HG02973 (cell line): ENCODE results near the gene PTPRM.
A peak's percentile ranks its signal among the peaks of the same experiment; 100 is the strongest.

Experiments used
- ATAC-seq: cut with Tn5 transposase; IDR thresholded peaks from one replicate; pipeline ENCODE4 v1.9.1; 2021; ENCODE audit warnings: moderate library complexity; ENCODE audit not compliant: unreplicated experiment

PTPRM gene

DNA sequence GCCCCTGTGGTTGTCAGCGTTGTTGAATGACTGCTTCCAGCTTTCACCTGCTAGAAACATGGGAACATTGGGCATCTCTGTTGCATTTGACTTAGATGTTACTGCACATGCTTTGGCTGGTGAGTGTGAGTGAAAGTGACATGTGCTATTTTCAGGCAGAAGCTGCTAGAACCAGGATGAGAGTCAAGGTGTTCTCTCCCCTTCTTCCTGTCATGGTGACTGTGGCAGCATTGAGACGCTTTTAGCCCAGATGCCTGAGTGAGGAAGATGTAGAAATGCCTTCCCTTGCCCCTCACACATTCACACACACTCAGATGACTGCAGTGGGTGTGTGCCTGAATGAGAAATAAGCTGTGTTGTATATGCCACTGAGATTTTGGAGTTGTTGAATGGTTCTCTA lies 220.2 kb downstream of the PTPRM start:
- ATAC-seq: no peak

DNA sequence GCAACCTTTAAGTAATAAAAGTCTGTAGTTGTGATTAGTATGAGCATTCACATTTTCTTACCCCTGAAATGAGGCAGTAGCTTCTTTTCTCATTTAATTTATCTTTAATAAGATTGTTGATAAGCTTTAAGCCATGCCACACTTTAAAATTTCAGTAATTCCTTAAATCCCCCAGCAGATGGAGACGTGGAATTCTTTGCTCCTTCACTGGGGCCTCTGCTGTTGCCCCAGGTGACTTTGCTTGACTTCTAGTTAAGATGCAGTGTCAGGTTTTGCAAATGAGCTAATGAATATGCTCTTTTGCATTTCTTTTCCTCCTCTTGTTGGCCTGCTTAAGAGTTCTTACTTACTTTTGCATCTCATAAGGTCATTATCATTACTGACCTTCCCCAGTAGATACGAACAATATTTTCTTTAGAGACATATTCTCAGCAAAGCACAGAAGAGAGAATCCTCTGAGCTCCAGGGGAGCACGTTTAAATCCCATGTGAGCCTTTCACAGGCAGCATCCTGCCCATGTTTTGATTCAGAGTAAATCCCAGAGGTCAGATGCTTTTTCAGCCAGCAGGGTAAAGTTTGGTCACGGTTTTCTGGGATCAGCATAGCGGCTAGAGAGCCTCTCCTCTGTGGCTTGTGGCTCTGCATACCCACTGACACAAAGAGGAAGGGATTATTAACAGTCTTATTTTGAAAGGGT lies 222.9 kb downstream of the PTPRM start:
- ATAC-seq: no peak

DNA sequence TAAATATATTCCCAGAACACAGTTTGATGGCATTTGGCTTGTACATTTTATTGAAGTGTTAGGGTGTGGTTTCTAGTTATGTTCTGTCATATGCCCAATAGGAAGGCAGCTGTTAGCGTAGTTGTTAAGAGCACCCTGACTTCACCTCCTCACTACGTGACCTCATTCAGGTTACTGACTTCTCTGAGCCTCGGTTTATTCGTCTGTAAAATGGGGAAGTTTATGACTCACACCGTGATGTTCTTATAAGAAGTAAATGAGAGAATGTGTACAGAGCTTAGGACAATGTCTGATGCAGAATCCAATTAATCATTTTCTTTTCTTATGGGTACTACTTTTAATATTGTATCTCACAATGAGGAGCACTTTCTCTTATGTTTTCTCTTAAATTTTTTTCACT lies 226.0 kb downstream of the PTPRM start:
- ATAC-seq: no peak

DNA sequence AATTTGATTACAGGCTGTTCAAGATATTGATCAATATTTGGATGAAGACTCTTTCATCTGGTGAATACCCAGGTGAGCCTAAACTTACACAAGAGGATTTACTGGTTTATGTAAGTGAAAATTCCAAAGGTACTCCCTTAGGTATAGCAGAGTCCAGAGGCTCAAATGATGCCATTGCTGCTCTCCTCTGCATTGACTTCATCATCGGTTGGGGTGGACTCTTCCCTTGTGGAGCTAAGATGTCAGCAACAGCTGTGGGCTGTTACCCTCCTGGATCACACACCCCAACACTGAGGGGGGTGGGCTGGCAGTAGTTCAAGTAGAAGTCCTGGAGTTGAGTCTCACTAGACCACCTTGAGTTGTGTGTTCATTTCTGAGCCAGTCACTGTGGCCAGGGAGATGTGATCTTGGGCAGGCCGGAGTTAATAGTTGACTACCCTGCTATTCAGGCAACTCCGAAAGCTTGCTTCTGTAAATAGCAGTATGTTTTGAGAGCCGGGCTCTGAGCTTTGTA lies 236.9 kb downstream of the PTPRM start:
- no peak for ATAC-seq

DNA sequence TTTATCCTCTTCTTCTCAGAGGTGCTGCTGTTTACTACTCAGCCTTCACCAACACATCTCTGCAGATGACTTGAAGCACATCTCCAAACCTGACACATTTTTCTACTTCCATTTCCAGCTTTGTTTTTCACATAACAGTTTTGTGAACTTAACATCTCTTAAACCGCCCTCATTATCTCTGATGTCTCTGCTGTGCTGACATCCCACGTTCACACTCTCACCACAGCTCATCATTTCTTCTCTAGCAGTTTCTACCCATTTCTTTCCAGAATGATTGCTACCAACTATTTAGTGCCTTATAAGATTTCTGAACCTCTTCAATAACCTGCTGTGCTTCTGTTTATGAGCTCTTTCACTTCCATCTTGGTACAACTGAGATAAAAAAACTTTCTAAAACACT lies 238.0 kb downstream of the PTPRM start:
- ATAC-seq: no peak

DNA sequence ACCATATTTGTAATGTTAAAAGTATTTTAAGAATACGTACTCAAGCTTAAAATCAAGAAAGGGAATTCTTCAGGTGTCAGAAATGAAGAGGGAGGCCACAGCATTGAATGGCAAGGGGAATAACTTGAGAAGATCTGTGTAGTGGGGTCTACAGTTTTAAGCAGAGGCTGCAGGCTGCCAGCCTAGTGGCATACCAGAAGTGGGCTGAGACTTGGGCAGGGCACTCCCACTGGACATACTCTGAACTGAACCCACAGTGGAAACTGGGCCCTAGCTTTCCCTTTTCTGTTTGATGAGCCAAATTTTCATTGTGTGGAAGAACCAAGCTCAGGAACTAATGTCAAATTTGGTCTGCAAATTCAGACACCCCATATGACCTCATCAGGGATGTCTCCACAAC lies 238.8 kb downstream of the PTPRM start:
- ATAC-seq: no peak

DNA sequence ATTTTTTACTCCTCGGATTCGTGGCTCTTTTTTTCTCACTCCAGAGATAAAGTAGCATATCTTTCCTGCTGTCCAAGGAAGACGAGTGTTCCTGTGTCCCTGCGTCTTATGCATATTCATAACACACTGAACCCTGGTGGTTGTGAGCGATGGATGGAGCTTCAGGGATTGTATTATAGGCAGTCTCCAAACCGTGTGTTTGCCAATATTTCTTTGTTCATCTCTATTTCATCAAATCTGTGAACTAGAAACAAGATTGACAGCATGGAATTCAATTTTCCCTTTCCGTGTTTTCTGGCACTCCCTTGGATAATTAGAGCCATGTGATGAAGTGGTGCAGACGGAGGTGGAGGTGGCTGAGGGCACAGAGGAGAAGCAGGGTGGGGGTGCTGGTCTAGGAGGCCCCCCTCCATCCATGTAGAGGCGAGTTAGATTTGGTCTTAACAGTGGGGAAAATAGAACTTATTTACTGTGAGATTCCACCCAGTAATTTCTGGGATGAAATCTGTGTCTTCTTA lies 240.9 kb downstream of the PTPRM start:
- ATAC-seq: no peak

DNA sequence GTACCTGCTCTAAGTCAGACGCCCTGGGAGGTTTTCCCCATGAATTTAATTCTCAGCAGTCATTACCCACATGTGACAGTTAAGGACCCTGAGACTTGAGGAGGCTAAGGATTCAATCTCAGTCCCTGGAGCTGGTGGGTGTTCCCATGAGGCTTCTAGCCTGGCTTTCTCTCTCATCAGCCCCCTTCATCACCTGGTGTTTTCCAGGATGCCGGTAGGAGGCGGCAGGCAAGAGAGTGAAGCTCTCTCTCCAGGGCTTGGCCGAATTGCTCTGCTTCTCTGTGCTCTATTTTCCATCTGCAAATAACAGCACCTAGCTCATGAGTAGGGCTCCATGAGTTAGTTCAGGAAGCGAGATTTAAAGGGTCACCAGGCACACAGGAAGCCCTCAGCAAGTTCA lies 241.9 kb downstream of the PTPRM start:
- ATAC-seq: no peak

DNA sequence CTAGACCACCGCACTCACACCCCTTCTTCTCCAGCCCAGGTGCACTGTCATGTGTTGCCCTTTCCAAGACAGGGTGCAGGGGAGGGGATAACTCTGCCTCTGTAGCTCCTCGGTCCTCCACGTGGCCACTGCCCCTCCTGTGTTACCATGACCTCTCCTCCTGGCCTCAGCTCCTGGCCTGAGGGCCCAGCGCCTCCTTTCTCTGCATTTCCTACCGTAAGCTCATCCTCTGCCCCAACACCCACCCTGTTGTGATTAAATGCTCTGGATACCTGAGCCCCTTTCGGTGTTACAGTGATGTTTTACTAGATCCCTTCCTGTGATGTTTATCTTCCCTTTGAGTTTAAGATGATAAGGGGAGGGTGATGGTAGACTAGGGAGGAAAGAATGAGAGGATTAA lies 242.3 kb downstream of the PTPRM start:
- no peak for ATAC-seq

DNA sequence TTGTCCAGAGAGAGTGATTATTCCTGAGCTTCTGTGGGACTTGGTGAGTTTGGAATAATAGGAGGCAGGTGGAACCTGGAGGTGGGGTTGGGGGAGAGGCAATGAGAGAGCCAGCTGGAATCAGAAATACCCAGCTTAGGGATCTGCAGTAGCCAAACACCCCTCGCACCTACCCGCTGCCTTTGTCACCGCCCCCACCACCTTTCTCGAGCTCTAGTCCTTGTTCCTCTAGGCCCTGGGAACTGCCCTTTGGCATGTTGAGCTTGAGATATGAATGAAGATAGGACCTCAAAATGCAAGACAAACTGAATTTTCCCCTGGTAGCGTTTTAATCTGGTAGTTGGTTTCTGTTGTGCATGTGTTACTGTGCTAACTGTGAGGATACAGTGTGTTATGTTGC lies 242.9 kb downstream of the PTPRM start:
- ATAC-seq: no peak

DNA sequence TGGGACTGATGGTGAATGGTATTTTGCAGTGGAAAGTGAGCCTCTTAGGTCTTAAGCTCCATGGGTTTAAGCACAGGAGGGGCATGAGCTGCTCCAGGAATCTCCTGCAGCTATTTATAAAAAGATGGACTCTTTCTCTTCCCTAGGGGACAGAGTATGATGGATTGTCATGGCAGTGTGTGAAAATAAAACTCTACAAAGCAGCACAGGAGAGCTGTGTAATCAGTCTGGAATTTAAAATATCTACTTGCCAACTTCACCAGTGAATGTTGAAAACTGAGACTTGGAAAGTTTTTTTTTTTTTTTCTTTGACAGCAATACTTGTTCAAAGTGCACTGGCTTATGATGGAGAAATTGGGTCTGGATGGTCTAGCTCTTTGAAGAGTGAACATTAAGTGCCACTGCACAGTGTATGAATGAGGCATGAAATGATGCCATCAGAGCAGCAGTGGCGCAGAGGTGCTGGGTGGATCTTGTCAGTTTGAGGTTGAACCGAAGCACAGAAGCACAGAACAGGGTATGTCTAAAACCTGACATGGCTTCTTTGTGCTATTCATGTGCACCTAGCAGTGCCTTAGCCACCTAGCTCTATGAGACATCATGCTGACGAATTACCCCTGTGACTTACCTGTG lies 245.4 kb downstream of the PTPRM start:
- no peak for ATAC-seq

DNA sequence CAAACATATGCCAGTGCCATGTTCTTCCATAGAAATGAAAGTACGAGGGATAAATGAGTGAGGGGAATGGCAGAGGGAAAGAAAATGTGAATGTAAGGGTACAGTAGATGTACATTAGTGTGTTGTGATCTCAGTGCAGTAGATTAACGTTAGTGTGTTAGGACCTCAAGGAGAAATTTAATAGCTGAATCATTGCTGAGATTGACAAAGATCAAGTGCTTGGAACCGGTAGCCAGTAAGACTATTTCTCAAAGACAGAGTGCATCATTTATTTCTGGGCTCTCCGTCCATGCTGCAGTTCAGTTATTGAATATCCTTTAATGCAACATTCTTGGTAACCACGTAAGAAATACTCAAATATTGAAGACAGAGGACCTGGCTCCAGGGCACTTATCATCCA lies 246.0 kb downstream of the PTPRM start:
- no peak for ATAC-seq

DNA sequence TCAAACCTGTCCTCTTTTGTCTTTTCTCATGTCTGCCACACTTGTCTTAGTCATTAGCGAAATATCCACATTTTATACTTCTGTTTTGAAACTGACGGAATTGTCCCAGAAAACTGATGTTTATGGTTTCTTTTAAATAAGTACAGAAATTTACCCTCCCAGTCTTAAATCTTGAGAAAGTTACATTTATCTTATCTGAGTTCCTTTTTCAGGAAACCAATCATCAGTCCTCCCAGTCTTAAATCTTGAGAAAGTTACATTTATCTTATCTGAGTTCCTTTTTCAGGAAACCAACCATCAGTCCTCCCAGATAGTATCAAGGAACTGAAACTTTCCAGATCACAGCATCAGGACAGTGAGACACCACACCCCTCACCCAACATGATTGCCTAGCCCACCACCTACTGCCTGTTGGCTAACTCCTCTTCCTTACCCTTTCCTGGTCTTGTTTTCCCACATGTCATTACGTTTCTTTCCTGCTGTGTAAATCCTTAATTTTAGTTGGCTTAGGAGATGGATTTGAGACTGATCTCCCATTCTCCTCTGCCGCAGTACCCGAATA lies 247.7 kb downstream of the PTPRM start:
- ATAC-seq: no peak

DNA sequence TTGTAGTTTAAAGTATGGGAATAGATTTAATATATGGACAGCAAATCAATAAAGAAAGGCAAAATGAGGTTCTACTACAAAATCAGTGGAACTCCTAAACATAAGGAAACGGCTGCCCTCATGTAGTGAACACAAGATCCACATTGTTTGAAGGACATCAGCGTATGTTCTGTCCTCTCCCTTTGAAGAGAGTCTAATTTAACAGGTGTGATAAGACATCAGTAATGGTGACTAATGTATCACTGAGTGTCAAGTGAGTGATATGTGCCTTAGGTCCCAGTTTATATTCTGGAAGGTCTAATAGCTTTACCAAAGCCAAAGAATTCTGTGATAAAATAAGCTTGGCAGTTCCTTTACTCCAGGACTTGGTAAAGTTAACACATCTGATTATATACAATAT lies 248.7 kb downstream of the PTPRM start:
- ATAC-seq: no peak

DNA sequence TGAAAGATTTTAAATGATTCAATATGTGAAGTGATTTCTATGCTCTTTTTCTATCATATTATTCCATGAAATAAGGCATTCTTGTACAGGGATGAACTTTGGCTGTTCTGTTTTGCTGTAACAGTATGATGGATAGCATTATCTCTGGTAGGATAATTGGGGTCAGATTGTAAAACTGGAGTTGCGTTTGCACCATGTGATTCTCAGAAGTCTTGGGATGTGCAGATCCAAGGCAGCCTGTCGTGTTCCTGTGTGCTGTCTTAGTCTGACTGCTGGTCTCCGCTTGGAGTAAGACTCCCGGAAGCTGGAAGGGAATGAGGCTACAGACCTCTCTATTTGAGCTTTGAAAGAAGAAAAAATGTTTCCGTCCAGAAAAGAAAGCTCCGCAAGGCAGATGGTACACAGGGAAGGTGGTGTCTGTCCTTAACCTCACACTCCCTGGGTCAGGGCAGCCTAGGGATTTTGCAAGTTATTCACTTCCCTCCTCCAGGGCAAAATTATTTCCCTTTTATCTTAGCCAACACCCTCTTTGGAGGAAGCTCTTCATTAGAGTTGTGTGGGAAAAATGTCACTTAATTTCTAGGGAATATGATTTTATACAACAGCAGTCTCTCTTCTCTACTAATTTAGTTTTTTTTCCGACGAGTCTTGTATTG lies 250.6 kb downstream of the PTPRM start:
- no peak for ATAC-seq

DNA sequence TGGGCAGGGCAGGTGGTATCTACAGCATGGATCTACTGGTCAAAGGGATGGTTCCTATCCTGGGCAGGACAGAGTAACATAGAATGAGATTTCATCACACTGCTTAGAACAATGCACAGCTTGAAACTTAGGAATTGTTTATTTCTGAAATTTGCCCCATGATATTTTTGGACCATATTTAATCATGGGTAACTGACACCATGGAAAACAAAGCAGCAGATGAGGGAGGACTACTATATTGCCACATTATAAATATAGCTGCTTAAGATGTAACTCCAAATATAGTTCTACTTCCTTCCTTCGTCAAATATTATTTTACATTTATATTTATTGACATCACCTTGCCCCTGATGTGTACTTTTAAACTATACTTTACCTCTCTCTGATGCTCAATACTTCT lies 254.7 kb downstream of the PTPRM start:
- ATAC-seq: no peak

DNA sequence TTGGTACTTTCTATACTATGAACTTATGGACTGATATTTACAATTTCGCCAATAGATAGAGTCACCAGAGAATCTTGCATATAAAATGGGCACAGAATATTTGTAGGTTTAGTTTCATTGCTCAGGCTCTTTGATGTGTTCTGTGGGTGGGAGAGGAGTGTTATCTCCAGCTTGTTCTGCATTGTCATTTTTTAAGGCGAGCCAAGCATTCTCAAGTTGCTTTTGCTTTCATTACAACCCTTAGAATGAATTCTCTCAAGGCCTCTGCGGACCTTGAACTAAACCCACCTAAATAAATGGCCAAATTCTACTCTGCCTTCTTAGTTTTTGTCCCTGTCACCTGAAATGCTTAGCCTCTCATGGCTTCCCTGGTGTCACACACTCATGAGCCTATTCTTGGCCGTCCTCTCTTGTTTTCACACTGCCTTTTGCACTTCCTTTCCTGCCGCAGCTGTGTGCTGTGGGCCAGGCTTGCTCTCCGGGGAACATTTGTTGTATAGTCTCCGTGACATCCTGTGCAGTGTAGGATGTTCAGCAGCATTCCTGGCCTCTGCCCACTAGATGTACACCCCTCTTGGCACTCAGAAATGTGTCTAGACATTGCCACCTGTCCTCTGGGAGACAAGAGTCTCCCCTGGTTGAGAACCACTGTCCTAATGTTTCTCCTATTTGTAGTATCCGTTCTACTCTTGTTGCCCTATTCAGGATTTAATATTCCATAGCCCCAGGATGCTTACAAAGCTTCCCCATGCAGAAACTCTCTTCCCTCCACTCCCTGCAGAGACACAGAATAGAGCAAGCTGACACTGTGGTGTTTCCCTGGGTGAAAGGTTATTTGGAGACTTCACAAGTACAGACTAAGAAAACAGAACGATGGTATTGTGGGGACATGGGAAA lies 255.6 kb downstream of the PTPRM start:
- no peak for ATAC-seq

DNA sequence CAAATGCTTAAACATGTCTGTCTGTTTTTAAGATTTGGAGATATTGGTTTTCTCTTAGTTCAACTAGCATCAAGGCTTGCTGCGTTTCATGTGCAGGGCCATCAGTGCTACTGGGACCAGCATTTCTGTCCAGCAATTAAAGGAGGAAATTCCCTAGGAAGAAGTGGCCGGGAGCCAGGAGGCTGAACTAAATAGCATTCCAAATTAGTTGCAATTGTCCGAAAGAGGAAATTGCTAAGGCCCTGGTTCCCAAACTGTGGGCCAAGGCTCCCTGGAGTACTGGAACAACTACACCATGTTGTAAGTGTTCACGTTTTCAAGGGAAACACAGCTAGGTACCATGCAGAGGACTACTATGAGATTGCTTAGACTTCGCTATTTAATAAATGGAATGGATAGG lies 257.9 kb downstream of the PTPRM start:
- no peak for ATAC-seq

DNA sequence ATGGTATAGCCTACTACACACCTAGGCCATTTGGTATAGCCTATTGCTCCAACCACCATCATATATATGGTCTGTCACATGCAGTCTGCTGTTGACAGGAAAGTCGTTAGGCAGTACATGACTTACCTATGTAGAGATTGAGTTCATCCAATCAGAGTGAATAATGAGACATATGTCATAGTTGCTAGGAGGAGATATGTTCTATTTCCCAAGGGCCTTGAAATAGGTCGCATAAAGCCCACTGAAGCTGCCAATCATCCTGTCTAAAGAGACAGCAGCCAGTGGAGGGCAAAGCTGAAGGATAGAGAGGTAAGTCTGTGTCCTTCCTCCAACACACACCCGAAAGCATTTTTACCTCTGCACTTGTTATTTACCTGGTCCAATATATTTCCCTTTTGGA lies 263.4 kb downstream of the PTPRM start:
- ATAC-seq: peak; percentile 83

DNA sequence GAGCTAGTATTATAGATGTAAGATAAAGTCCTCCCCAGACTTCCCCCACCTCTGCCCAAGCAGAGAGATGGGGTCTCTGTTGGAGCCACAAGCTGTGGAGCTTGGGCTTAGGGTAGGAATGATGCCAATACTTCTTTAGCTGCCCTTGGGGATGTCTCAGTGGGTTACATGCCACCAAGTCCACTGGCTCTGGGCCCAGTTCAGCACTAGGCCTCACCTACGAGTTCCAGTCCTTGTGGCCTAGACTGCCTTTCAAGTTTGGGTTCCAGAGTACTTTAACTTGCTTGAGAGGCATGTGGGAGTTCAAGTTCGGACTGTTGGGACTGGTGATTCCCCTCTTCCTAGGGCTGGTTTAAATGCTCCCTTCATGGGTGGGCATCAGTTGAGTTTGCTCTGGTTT lies 272.4 kb downstream of the PTPRM start:
- no peak for ATAC-seq

DNA sequence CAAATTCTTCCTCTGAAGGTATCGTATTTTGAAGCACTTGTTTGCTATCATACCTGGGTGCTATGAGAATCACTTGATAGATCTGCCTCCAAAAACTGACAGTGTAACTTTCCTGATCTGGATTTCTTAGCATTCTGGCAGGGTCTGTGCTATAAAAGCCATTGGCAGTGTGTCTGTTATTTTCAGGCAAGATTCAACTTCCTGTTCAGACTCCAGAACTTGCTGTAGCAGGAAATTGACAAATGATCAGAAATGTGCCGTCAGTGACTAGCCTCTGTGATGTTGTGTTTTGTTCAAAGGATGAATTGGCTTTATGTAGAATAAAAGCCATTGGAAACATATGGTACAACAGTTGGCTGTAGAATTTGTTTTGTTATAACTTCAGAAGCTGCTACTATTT lies 273.3 kb downstream of the PTPRM start:
- ATAC-seq: no peak
